GM21737 (cell line): ENCODE measurements around the gene PAX5.
"Not testable (repeated sequence)": the region's sequence is repeated elsewhere in the genome, so short reads cannot be mapped to it uniquely, and the experiment has no call there.

Source experiments
- ATAC-seq: cut with Tn5 transposase; IDR thresholded peaks from one replicate; pipeline ENCODE4 v1.9.1; 2021; ENCODE audit warnings: mild to moderate bottlenecking, moderate library complexity; ENCODE audit not compliant: unreplicated experiment

PAX5 gene

GRCh38 chr9:37033682-37034304, at the start of gene PAX5:
PAX5 (minus strand) TSS chr9:37034268; CDS start chr9:37034031, 237 bp downstream.
- ATAC-seq = no peak

GRCh38 chr9:37083654-37084053, 49.6 kb upstream of the PAX5 start:
- no peak for ATAC-seq

DNA sequence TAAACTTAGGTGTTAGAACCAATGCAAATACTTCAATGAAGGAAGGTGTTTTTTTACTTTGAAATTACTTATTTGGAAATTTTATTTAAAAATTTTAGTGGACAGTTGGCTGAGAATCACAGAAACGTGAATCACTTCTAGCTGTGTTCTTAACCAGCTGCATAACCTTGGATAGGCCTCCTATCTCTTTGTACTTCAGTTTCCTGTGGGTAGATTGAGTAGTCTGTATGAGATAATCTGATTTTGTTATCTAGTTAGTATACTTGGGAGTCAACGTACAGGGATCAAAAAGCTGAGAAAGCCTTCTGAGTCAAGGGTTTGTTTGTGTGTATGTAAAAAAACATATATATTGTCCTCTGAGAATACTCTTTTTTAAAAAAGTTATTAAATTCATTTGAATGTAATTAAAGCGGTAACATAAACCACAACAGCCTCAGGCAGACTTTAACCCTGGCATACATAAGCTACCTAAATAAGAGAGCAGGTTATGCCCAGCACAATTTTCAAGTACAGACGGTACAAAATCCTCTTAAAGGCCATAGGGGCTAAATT, 48.2 kb upstream of the PAX5 start:
- ATAC-seq = no peak

GRCh38 chr9:37081507-37081906, 47.4 kb upstream of the PAX5 start:
- not testable (repeated sequence) for ATAC-seq

DNA sequence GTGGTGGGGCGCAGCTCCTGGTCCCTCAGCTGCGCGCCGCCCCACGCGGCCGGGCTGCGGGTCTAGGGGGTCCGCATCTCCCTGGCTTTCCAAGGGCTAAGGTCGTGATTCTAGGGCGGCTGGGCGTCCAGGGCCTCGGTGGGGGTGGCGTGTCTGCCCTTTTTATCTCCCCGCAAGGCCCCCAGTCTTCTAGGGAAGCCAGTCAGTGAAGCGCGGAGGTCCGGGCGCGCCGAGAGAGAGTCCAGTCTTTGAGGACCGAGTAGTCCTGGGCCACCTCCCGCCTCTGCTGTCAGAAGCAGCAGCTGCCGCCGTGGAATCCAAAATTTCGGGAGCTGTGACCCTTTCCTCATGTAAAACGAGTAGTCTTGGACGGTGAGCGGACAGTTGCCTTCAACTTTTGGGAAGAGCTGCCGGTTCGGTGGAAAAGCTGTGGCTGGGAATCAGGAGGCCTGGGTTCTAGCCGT, 46.1 kb upstream of the PAX5 start:
- peak; percentile 5 for ATAC-seq

DNA sequence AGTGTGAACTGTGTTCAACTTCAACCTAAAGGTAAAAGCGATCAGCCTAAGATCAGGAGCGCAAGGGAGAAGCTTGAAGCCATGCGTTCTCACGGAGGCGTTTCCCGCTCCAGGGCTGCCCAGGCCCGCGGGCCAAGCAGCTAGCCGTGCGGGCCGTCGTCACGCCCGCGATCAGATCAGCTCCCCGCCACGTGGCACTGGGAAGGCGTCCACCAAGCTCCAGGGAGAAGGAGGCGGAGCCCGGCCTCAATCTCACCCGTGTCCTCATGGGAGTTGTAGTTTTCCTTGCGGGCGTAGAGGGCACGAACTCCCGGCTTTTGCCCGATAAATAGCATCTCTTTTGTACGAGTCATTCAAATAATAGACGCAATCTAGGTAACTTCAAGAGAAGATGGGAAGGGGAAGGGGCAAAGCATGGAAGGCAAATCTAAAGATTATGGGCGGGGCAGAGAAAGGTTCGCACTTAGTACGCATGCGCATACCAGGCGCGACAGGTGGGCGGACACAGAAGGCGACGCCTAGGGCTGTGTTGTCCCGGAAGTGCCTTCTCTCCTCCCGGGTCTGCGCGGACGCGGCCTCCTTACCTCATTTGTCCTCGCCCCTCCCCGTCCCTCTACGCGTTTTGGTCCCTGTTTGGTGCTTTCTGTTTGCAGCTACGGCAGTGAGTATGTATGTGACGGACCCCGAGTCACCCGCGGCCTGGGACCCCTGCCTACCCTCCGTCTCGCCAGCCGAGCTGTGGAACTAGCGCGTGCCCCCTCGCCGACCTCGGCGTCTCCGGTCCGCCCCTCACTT, 45.5 kb upstream of the PAX5 start:
- ATAC-seq = peak; percentile 88

GRCh38 chr9:37074790-37075189, 40.7 kb upstream of the PAX5 start:
- not testable (repeated sequence) for ATAC-seq

DNA sequence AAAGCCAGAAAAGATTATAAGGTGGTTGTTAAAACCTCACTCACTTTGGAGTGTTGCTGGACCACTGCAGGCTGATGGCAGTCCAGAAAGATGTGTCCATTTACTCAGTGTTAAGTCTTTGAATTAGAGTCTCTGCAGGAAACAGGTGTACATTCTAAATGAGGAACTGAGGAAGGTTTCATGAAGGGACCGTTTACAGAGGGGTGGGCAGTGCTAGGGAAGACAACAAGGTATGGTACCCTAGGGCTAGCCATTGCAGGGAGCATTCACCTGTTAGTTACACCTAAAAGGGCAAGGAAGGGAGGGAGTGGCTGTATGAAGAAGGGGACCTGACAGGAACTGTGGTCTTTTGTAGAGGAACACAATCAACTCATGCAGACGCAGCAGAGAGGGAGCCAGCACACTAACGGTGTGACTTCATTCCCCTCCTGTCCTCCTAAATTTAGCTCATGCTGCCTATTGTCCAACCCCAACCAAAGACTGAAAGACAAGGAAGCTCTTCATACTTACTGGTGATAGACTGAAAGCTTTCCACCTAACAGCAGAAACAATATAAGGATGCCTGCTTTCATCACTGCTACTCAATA, 32.2 kb upstream of the PAX5 start:
- peak; percentile 76 for ATAC-seq

DNA sequence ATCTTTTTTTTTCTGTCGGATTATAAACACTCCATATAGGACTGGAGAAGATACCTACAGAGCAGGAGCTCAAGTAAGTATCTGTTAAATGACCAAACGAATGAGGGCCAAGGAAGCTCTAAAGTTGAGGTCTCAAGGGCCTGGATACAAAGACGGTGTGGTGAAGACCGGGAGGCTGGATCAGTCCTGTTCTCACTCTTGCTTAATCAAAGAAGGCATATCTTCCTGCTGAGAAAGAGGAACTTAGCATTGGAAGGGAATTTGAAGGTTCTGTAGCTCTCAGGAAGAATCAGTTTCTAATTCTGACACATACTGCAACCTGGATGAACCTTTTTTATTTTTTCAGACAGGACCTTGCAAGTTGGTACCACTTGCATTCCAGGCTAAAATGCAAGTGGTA, 28.3 kb upstream of the PAX5 start:
- no peak for ATAC-seq

- no peak for ATAC-seq
Observed at GRCh38 chr9:37061768-37062167, 27.7 kb upstream of the PAX5 start.

DNA sequence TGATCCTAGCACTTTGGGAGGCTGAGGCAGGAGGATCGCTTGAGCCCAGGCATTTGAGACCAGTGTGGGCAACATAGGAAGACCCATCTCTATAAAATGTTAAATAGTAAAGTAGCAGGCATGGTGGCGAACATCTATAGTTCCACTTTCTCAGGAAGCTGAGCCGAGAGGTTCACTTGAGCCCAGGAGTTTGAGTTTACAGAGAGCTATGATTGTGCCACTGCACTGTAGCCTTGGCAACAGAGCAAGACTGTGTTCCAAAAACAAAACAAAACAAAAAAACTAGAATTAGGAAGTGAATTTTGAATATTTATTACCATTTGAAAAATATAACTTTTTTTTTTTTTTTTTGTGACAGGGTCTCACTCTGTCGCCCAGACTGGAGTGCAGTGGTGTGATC, 26.8 kb upstream of the PAX5 start:
- no peak for ATAC-seq

- ATAC-seq = no peak
Observed at GRCh38 chr9:37056046-37056920, 22.2 kb upstream of the PAX5 start.

DNA sequence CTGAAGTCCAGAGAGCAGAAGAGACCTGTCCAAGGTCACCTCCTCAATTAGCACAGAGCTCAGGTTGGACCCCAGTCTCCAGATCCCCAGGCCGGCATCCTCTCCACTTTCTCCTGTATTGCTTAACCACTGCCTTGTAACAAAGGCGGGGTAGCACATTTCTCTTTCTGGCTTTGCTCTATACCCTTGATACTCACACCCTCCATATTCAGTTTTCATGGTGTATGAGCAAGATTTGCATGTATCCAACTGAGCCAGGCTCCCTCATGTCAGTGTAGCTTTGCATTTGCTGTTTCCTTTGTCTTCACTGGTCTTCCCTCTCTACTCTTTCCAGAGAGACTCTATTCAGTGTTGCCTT, 20.3 kb upstream of the PAX5 start:
- not testable (repeated sequence) for ATAC-seq

DNA sequence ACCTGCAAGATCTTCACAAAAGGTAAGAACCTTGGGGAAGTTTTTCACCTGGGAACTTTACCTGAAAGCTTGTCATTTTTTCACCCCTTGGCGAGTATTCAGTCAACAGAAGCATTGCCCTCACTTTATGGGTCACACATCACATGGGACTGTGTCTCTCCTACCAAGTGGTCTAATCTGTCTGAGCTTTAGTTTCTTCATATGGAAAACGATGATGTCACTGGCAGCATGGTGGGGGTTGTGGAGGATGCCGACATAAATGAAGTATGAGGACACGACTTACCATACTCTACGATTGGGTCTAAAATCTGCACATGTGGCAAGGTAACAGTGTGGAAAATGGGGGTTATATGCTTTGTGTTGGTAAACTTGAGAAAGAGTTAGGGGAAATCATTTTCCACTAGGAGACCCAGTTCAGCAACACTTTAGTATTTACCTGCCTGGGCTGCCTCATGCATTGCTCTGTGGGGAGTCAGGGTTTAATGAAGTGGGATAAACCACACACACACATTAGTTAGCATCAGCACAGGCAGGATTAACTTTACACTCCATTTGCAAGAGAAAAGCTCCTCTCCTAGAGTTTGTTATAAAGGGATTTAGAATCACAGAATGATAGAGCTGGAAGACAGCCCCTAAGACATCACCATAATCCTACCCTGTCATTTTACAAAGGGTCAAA, 19.8 kb upstream of the PAX5 start:
- ATAC-seq = no peak

DNA sequence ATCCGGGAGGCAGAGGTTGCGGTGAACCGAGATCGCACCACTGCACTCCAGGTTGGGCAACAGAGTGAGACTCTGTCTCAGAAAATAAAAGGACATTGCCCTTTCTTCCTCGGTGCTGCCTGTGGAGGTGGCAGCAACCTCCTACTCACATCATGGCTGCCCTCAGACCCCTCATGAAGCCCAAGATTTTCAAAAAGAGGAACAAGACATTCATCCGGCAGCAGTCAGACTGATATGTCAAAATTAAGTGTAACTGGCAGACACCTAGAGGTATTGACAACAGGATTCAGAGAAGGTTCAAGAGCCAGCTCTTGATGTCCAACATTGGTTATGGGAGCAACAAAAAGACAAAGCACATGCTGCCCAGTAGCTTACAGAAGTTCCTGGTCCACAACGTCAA, 12.6 kb upstream of the PAX5 start:
- no peak for ATAC-seq

DNA sequence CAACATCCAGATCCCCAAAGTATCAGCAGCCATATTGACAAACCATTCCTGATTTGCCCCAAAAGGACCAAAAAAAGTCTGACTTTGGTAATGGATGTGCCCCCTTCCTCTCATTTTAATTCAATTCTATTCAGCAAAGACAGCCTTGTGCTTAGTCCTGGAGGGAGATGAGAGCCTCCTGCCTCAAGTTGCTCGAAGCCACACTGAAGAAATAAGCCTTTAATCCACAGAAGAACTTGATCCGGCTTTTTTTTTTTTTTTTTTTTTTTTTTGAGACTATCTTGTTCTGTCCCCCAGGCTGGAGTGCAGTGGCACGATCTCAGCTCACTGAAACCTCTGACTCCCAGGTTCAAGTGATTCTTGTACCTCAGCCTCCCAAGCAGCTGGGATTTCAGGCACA, 8.4 kb upstream of the PAX5 start:
- no peak for ATAC-seq

GRCh38 chr9:37040508-37041127, 6.5 kb upstream of the PAX5 start:
- ATAC-seq = no peak

DNA sequence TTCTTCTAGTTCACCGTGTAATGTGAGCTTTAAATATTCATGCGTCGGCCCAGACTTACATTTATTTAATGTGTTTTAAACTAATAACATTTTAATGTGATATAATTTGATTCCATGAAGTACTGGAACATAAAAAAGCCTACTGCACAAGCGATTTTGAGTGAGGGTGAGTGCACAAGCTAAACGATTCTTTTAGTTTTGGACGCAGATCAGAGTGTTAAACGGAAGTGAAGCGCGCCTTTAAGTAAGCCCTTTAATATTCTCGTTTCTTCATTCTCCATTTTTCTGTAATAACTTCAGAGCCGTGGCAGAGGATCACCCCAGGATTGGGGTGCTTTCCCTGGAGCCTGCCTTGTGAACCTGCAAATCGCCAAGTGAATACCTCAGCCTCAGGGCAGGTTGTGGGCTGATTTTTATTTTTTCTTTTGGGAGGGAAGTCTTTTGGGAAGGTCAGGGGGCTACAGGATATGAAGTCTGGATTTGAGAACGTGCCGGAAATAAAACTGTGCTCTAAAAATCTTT, 4.9 kb upstream of the PAX5 start:
- no peak for ATAC-seq

- ATAC-seq = no peak
Observed at GRCh38 chr9:37038302-37038942, 4.4 kb upstream of the PAX5 start.
